Upper lobe of right lung (tissue), 1 donor: ENCODE results near the gene ADRB2. TPM values are rescaled to one million over a fixed set of nuclear protein-coding genes. Genes with fewer than 3 reads are reported as not detected.

Source experiments
- ATAC-seq: fragments of 200-7000 bp; cut with Tn5 transposase; one replicate; pipeline ENCODE4 v1.9.1; 2020; ENCODE audit warnings: mild to moderate bottlenecking, moderate library complexity
- DNase-seq: peaks from one replicate; pipeline ENCODE4 v3.0.0-alpha.2; 2020
- H3K27ac ChIP-seq: fragments of 200-600 bp; one replicate; pipeline ENCODE4 v1.8.0; 2022
- H3K27me3 ChIP-seq: fragments of 200-600 bp; one replicate; pipeline ENCODE4 v1.8.0; 2022; ENCODE audit warnings: mild to moderate bottlenecking
- H3K36me3 ChIP-seq: fragments of 200-600 bp; one replicate; pipeline ENCODE4 v1.8.0; 2022
- H3K4me1 ChIP-seq: fragments of 200-600 bp; one replicate; pipeline ENCODE4 v1.8.0; 2022
- H3K4me3 ChIP-seq: fragments of 200-600 bp; one replicate; pipeline ENCODE4 v1.8.0; 2022; ENCODE audit warnings: mild to moderate bottlenecking
- H3K9me3 ChIP-seq: fragments of 200-600 bp; one replicate; pipeline ENCODE4 v1.8.0; 2022
- intact Hi-C: fragments of 100-400 bp; cut with DNase I; formaldehyde crosslinking; loops from one replicate; pipeline ENCODE4 v1.11.0; 2022
- total RNA-seq: library from RNA; stranded (reverse); fragmentation: NEBNext Ultra II Directional; extraction: Animal tissue kit (Norgen Biotek cat#: 25700); gene quantifications from one replicate; pipeline ENCODE4 v1.2.1, GENCODE V29; 2021
- TF ChIP-seq, protein P1 (sequence below): fragments of 200-600 bp; IDR thresholded peaks from one replicate; pipeline ENCODE4 v1.8.0; 2022; ENCODE audit warnings: antibody characterized with exemption
- donor health status: DM: no; HTN: yes; CAD: no; lungs with severe emphysema.

The ADRB2 gene
- total RNA-seq, 1 donor from 2014 or later = 28.0 TPM

DNA sequence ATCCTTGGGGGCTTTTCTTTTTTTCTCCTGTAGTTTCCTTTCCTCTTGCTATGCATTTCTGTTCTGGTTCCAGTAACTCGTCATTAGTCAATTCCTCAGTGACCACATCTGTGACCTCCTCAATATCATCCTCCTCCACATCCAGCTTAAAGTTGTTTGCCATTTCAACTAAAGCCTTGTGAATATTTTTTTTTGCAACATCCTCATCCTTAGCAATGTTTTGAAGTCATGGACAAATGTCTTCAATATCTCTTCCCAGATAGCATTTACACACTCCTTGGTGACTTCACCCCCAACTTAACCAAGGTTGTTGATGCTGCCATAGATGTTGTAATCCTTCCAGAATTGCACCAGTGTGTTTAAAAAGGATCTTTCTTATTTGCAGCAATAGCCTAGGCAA lies 14.7 kb upstream of the ADRB2 start:
- Histone ChIP-seq H3K27me3 (no peaks in the 10 kb centered on the region), H3K36me3 (no peaks in the 10 kb centered on the region), H3K4me3 (no peak overlapping the region), H3K9me3 (no peaks in the 10 kb centered on the region), H3K4me1 (peaks cover 24% of the 10 kb centered on the region), H3K27ac (no peak overlapping the region)
- ATAC-seq (no peak), DNase-seq (no peak)
- TF ChIP-seq, protein P1, sequence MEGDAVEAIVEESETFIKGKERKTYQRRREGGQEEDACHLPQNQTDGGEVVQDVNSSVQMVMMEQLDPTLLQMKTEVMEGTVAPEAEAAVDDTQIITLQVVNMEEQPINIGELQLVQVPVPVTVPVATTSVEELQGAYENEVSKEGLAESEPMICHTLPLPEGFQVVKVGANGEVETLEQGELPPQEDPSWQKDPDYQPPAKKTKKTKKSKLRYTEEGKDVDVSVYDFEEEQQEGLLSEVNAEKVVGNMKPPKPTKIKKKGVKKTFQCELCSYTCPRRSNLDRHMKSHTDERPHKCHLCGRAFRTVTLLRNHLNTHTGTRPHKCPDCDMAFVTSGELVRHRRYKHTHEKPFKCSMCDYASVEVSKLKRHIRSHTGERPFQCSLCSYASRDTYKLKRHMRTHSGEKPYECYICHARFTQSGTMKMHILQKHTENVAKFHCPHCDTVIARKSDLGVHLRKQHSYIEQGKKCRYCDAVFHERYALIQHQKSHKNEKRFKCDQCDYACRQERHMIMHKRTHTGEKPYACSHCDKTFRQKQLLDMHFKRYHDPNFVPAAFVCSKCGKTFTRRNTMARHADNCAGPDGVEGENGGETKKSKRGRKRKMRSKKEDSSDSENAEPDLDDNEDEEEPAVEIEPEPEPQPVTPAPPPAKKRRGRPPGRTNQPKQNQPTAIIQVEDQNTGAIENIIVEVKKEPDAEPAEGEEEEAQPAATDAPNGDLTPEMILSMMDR = no peak
- intact Hi-C loops = no loop called here

GRCh38 chr5:148815086-148815485 lies 11.3 kb upstream of the ADRB2 start:
- H3K9me3 ChIP-seq = no peaks in the 10 kb centered on the region
- peaks cover 7% of the 10 kb centered on the region for H3K4me1 ChIP-seq
- intact Hi-C loops = no loop called here
- DNase-seq (no peak), ATAC-seq (no peak)
- no peaks in the 10 kb centered on the region for H3K36me3 ChIP-seq
- H3K27me3 ChIP-seq = no peaks in the 10 kb centered on the region
- H3K4me3 ChIP-seq = no peak overlapping the region
- H3K27ac ChIP-seq = no peak overlapping the region
- TF ChIP-seq, protein P1 = no peak

DNA sequence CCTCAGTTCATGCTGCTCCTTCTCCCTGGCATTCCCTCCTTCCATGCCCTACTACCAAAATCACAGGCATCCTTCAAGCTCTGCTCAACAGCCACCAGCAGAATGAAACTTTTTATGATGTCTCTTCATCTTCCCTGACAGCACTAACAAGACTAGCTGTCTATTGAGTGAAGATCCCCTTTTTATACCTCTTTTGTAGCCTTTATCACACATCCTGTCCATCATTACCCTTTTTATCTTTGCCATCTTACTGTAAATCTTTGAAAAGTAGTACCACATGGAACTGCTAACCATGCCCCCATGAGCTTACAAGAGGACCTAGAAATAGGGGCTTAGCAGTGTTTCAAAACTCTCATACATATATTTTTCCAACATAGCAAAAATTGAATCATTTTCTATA lies 10.8 kb upstream of the ADRB2 start:
- H3K9me3 ChIP-seq = no peaks in the 10 kb centered on the region
- intact Hi-C loops = no loop called here
- no peaks in the 10 kb centered on the region for H3K36me3 ChIP-seq
- TF ChIP-seq, protein P1 = no peak
- no peak overlapping the region for H3K27ac ChIP-seq
- ATAC-seq (no peak), DNase-seq (no peak)
- no peak overlapping the region for H3K4me3 ChIP-seq
- H3K27me3 ChIP-seq = no peaks in the 10 kb centered on the region
- H3K4me1 ChIP-seq = peaks cover 2% of the 10 kb centered on the region

DNA sequence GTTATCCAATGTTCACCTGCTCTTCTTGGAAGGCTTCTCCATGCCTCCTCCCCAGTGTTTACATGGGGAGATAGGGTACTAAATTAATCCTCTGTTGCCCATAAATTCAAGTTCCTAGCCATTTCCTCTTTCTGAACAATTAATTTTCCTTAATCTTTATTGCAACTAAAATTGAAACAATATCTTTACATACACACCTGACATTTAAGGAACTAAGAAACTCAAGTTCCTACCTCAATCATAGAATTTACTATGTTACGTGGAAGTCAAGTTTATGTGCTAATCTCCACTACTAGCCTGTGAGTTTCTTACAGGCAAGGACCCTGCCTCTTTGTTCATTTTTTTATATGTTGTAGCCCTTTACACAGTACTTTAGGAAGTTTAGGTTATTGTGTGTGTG lies 10.1 kb upstream of the ADRB2 start:
- no peaks in the 10 kb centered on the region for H3K36me3 ChIP-seq
- ATAC-seq = no peak
- no peaks in the 10 kb centered on the region for H3K4me1 ChIP-seq

DNA sequence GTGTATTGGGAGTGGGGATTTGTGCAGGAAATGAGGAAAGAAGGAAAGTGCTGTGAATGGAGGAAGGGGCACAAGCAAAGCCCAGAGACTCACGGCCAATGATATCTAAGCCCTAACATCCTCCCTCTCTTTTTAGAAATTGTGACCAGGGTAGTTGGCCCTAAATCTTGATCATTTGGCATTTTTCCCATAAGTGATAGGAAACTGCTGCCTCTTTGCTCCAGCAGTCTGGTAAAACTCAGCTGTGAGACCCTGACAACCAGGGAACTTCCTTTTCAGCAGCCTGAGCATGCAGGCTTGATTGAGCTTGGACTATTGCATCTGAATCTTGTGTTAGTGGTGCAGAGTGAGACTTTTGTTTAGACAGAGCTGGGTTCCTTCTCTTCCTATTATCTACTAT lies 9.6 kb upstream of the ADRB2 start:
- intact Hi-C loops = no loop called here
- Histone ChIP-seq H3K36me3 (no peaks in the 10 kb centered on the region), H3K27me3 (no peaks in the 10 kb centered on the region), H3K27ac (no peak overlapping the region), H3K4me1 (no peaks in the 10 kb centered on the region), H3K9me3 (no peaks in the 10 kb centered on the region), H3K4me3 (no peak overlapping the region)
- ATAC-seq = no peak
- DNase-seq = no peak
- TF ChIP-seq, protein P1 = no peak

More for the DNA sequence above, 10.1 kb upstream of the ADRB2 start:
- Histone ChIP-seq H3K9me3 (no peaks in the 10 kb centered on the region), H3K4me3 (no peak overlapping the region), H3K27ac (no peak overlapping the region), H3K27me3 (no peaks in the 10 kb centered on the region)
- TF ChIP-seq, protein P1 = no peak
- no peak for DNase-seq
- intact Hi-C loops = no loop called here

- no peak for ATAC-seq
- H3K27me3 ChIP-seq = no peaks in the 10 kb centered on the region
- no peaks in the 10 kb centered on the region for H3K4me1 ChIP-seq
- TF ChIP-seq, protein P1 = no peak
- no peak overlapping the region for H3K27ac ChIP-seq
- DNase-seq = no peak
- H3K9me3 ChIP-seq = no peaks in the 10 kb centered on the region
- intact Hi-C loops = no loop called here
- no peak overlapping the region for H3K4me3 ChIP-seq
- H3K36me3 ChIP-seq = no peaks in the 10 kb centered on the region
Measured at GRCh38 chr5:148817606-148818005, 8.8 kb upstream of the ADRB2 start.
